OCI-M2 (cell line): ENCODE results near the gene MTOR.

Experiments
- DNase-seq: peaks from one replicate; lab custom pipeline; 2025; ENCODE audit not compliant: unreplicated experiment; lab: John Stamatoyannopoulos, UW

MTOR gene

DNA sequence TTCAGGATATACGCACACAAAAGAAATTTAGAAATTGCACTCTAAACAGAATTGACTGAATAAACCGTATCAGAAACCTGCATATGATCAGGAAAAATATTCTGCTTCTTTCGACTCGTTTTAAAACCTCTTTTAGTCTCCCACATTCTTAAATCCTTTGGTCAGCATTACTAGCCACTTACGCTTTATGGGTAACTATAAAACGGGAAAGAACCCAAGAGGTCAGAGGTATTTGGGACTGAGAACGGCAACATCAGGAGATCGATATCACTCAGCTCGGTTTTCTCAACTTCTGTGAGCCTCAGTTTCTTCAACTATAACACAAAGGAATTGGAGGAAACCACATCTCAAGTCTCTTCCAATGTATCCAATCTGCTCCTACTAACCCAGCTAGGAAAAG, 109.6 kb downstream of the MTOR start:
- DNase-seq: no peak

DNA sequence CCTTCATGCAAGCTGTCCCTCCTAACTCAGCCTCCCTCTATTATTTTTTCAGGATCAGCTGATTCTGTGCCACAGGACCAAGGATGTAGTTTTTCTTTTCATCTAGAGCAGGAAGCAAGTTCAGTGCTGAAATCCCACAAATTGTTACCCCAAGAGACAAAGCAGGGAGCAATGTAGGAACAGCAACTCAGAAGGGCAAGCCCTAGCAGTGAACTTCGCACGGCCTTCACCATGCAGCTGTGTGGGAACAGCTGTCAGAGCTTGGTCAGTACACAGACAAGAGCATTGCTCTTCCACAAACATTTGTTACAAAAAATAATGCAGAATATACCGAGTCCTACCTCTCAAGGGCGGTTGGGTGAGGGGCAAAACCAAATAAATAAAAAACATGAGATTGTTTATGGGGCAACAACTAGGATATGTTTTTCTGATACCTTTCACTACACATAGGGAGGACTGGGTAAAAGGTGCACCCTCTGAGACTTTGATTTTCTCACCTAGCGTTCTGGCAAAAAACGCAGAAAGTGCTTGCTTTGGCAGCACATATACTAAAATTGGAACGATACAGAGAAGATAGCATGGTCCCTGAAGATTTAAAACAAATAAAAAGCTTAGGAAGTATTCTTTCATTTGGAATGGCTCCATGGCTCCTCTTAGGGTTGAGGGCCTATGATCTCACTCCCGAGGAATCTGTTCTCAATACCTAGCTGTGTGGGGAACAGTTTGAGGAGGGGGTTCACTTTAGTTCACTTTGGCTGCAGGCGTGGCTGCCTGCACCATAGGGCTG, 110.3 kb downstream of the MTOR start:
- DNase-seq: no peak

DNA sequence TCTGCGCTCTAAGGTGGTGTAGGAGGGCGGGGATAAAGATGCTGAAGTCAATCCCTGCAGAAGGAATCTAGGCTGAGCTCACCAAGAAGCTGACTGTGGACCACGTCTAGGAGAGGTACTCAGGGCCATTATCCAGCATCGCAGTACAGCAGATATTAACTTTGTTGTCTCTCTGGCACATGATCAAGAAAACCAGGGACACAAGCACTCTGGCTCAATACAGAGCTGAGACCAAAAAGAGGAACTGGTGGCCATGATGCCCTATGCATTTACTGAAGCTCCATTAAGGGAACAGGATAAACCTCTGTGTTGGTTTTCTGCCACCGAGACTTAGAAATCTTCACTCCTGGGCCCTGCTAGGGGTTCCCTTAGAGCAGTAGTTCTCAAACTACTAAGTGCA, 111.2 kb downstream of the MTOR start:
- no peak for DNase-seq

DNA sequence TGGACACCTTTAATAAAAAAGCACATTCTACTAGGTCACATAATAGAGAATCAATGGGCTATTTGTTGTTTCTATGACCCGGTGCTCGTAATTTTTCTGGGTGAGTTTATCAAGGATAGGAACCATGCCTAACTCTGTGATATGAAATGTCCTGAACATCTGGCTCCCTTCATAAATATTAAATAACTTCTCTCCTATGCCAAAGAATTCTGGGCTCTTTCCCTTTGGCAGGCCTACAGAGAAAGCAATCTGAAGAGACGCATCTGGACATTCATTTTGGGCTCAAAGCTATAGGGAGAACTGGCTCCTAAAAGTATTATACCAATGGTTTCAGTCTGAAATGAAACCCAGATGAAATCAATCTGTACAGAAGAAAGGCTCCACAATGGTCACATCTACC, 112.0 kb downstream of the MTOR start:
- DNase-seq: no peak

DNA sequence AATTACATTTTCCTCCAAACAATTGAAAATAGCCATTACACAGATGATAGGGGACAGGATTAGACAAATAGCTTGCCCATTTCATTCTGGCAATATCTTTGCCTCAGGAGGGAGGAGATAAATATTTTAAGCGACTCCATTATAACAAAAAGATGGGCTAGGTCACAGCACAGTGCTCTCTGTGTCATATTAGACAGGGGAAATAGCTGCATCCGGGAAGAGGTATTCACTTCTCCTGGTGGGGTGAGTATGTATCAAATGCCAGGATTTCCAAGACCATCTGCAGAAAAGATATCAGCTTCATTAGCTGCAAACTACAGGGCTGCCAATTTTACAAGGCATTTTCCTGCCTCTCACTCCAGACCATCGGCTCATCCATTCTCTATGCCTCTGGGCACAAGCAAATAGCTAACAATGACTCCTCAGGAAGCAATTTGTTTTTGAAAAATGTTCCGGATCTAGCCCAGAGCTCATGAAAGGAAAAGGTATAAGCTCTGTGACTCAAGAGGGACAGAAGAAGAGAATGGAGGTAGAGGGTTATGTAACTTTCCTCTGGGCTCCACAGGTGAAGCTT, 115.1 kb downstream of the MTOR start:
- DNase-seq: no peak

DNA sequence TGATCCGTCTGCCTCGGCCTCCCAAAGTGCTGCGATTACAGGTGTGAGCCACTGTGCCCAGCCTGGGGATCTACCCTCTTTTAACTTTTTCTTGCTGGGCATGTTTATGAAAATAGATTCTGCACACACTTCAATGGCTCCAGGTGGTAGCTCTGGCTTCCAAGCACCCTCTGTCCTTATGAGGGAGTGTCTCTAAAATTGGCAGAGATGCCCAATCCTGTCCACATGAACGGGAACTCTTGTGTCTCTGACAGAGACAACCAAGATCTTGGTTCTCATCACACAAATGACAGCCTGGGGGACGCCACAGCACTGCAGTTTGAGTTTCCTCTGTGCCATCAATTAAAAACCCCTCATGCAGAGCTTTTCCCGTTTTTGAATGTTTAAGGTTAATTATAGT, 116.6 kb downstream of the MTOR start:
- DNase-seq: no peak

DNA sequence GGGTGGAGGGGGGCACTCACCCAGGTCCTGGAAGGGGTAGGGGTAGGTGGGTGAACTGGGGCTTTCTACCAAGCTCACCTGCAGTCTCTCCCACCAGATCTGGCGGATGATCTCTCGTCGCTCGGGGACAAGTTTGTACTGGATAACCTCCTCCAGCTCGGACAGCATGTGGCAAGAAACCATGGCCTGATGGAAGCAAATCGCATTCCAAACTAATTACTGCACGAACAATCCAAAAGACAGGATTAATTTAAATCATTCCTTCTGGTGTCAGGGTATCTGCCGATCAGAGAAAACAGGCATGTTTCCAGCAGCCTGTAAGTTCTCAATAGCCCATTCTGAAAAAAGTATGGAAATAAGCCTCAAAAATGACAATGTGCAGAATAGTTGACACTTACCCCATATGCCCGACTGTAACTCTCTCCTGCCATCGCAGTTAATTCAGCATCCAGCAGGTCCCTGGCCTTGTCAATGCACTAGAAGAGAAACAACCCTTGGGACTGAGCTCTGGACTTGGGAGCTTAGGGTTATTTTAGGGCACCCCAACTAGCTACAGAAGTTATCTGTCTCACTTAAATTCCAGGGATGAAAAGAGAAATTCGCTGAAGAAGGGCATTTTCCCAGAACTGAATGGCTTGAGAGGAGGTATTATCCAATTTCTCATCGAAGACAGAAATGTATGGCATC, 117.6 kb downstream of the MTOR start:
- no peak for DNase-seq

DNA sequence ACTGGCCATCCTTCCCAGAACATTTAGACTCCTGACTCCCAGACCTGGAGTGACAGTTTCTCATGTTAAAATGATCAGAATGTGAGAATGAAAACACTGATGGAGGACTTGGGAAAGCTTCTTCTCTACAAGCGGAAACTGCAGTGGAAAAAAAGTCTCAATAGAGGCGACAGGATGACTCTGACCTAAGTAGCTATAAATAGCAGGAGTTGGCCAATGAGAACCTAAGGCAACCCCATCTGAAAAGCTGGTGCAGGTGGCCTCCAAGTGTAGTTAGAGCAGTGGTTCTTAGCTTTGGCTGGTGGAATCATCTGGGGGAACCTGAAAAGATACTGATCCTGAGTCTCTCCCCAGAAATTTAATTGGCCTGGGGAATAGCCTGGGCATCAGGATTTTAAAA, 118.4 kb downstream of the MTOR start:
- DNase-seq: no peak

DNA sequence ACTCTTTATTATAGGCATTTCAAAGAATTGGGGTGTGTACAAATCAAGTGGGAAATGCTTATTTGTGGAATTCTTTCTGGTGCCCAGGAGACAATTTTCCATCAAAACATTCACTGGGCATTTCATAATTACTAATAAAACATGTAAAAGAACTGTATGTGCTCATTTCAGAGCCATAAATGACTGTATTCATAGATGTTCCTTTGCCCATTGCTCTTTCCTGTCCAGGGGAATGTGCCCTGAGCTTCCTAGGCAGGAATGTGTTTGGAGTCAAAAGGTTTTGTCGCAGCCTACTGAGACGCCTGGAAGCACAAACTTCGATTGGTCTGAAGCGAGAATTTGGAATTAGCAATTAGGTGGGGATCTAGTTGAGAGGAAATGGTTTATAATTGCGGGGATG, 119.0 kb downstream of the MTOR start:
- no peak for DNase-seq

DNA sequence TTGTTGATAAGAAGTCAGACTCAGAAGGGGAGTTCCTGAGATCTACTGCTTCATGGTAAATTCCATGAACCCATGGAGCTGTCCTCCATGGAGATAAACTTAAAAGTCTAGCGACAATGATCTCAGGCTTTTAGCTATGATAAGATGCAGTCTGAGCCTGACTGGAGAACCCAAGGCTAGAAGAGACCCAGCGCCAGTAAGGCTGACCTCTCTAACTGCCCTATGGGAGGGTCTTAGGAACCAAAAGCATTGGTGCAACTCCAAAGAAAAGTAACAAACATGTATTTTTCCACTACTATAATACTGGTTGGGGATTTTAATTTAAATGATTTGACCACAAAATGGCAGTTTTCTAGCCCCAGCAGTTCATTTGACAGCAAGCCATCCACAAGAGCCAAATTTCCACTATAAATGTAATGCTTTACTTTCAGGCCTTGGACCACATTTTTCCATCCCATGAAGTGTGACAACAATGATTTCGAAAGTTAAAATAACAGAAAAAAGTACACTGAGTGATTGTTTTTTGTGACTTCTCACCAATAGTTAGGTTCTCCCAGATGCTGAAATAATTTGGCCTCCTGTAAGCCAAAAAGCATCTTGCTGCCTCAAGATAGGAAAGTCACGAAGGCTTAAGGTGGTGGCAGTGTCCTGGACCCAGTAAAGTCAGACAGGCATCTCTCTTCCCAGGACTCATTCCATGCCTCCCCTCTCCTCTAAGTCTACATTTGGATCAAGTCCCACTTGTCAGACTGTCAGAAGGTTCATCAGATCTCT, 119.5 kb downstream of the MTOR start:
- no peak for DNase-seq

DNA sequence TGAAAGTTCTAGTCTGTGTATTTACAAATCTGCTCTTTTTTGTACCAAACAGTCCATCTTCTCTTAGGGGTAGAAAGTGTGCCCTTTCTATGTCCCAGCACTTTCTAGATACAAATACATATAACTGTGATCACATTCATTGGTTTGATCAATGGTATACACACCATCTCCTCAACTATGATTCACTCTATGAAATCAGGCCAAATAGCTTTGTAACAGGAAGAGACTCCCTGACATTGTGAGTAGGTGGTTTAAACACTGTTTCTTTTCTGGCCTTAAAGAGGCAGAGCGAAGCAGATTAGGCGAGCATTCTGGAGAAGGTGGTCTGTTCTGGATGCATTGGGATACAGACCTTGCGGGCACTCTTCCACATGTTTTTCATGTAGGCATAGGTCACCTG, 123.4 kb downstream of the MTOR start:
- no peak for DNase-seq

DNA sequence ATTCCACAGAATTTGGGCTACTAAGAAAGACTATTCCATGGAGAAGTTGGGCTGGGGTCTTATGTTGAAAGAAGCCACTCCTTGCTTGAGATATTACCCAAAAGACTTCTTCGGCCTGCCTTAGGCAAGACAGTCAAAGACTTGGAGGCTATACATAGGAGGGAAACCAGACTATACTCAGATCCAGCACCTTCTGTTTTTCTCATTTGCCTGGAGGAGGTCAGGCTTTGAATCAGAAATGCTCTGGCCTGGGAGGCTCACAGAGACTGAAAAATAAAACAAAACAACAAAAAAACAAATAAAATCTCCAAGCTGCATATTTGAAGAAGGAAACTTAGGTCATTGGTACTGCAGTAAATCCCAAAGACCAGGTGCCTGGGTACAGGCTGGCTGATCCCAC, 124.3 kb downstream of the MTOR start:
- DNase-seq: no peak

DNA sequence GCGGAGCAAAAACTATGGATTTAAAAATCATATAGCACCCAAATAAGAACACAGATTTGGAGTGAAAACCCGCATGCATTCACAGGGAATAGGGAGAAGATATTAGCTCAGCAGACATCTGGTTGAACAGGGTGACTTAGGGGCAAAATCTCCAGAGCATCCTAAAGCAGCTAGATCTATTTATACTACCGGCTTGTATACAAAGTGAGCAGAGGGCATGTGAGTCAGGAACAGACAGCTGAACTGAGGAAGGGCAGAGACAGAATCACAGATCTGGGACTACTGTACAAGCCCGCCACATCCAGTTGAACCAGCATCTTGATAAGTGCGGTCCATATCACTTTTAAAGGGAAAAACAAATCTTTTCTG, 127.5 kb downstream of the MTOR start:
- no peak for DNase-seq

DNA sequence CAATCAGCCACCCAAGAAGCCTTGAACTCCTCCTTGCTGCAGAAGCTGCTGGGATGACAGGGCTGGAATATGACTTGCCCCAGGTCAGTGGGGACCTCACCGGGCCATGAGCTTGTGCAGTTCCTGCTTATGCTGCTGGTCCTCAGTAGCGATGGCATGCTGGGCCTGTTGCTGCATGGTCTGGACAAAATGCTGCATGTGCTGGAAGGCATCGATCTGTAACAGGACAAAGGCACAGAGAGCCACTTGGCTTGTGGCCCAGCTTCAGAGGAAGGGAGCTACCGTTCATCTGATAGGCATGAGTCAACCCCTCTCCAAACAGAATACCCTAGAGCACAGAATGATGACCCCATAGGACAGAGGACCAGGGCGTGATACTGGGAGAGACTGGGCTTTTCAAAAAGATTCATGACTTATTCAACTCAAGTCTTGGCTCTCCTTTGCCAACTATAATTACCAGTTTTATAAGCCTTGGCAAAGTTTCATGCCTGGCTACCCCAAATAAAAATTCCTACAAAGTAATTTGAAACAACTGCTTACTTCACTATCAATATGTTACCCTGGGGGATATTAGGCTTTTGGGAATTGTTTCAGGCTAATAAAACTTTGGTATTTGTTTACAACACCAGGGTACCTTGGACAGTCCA, 128.0 kb downstream of the MTOR start:
- no peak for DNase-seq

DNA sequence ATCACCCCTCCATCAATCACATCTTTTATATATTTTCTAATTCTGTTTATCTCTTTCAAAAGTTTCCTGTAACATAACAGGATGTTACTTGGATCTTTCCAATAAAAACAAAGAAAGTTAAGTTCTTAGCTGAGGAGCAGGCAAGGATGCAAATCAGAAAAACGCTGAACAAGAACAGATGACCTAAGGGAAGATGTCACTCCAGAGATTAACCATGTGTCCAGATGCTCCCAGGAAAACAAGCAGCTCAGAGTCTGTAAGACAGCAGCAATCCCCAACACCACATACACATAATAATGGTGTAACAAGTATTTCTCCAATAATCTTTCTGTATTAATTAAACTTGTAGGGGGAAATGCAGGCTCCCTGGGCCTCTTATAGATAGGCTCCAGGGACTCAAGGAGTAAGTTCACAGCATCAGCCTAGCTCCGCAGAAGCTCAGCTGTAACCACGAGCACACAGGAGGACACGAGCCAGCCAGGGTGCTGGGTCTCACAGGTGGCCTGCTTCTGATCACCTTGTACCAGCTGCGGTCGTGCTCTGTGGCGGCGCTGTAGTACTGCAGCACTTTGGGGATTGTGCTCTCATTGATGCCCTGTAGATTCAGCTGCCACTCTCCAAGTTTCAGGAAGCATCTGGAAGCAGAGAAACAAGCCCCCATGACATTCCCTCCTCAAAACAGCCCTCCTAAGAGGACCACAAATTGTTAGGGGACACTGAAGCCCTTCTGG, 129.6 kb downstream of the MTOR start:
- no peak for DNase-seq

DNA sequence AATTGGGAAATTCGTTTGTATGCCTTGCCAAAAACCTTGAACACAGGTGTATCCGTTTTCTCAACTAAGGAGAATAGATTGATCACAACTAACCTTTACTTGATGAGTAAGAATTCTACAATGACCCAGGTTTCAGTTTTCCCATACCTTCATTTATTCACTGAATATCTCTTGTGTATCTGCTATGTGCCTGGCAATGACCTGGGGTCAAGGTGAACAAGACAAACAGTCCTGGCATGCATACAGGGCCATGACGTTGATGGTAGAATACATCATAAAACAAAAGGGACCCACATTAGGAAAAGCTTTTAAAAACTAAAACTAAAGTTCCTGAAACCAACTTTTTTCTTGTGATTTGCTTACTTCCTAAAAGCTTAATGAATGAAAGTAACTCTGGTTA, 130.5 kb downstream of the MTOR start:
- DNase-seq: no peak

DNA sequence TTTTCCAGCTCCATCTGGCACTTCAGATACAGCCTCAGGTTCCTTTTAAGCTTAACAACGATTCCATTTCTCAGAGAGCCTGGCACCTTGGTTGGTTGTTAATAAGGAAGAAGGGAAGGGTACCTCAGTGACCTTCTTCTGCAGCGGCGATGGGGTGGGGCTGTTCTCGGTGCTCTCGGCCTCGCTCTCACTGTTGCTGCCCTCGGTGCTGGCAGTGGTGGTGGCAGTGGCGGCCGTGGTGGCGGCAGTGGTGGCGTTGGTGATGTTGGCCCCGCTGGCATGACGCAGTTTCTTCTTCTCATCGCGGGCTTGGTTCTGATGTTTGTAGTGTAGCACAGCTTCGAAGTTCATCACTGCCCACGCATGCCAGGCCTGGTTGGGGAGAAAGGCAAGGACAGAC, 131.9 kb downstream of the MTOR start:
- no peak for DNase-seq

DNA sequence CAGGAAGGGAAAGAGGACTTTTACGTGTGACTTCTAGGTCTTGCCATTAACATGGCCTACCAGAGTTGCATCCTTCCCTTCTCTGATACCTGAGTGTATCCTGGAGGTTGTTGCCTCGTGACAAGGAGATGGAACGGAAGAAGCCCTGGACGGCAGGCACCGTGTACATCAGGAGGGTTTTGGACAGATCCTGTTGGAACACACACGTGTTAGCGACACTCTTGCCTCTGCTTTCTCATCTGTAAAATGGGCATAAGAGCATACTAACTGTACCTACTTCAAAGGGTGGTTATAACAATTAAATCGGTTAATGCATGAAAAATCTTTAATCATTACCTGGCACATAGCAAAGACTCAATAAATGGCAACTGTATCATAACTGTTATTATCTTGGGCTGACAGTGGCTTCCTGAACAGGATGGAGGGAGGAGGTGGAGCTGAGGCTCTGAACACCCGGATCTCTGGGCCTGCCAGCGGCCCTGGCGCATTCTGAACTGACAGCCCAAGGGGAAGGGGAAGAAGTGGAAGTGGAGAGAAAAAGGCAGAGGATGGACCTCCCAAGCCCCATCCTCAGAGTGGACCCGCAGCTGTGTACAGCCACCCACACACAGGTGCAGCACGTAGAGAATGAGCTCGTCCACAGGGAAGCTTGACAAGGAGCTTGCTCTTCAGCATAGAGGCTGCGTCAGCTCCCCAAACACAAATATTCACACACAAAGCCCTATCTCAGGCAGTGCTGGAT, 132.5 kb downstream of the MTOR start:
- no peak for DNase-seq

DNA sequence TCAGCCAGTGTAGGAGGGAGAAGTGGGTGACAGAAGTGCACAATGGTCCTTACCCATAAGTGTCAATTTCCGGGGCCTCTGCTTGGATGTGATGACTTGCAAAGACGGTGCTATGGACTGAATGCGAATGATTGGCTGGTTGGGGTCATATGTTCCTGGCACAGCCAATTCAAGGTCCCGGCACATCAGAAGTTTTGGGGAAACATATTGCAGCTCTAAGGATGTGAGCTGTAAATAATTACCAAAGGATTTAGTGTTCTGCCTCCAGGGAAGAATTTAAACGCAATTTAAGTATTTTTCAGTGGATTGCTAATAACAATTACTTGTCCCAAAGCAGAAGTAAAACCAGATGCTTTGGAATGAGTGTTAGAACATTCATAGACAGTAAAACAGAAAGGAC, 135.8 kb downstream of the MTOR start:
- no peak for DNase-seq

DNA sequence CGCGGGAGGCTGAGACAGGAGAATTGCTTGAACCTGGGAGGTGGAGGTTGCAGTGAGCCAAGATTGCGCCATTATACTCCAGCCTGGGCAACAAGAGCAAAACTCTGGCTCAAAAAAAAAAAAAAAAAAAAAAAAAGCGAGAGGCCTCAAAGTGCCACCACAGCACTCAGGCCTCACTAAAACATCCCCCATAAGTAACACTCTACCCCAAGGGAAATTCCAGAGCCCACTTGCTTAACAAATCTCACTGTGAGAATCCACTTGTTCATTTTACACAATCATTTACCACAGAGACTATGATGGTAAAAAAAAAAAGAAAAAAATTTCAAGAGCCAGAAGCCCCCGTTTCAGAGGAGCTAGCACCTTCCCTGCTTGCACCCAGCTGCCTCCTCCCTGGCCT, 136.4 kb downstream of the MTOR start:
- no peak for DNase-seq
